ENCODE data around the gene EHMT2.
"Not testable (repeated sequence)": the region's sequence is repeated elsewhere in the genome, so short reads cannot be mapped to it uniquely, and the experiment has no call there.

EHMT2 gene

DNA sequence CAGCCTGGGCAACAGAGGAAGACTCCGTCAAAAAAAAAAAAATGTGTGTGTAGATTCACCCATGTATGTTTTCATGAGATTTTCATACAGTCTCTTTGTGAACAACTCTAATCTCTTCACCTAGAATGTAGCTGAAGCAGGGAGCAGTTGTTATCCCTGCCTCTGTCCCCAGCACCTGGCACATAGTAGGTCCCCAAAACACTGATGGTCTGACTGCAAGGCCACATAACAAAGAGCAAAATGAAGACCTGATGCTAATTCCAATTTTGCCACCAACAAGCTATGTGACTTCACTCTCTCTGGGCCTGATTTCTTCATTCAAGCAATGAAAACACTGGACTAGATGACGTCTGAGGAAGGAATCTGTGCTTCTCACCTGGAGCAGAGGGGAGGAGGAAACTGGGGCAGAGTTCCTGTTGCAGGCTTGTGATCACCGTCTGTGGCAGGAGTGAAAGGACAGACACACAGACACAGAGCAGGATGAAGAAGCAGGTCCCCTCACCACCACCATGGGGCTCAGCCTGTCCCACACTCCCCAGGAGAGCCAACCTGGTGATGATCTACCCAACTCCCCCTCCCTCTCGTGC, 23.3 kb downstream of the EHMT2 start:
- Histone ChIP-seq H3K4me3 (ENCODE audit: insufficient read depth, low read depth, low read length) (no peak overlapping the region), H3K4me1 (ENCODE audit: control insufficient read depth, insufficient read depth, low read length) (peaks cover 8% of the 10 kb centered on the region), H3K27me3 (ENCODE audit: control insufficient read depth, insufficient read depth, low read length, poor library complexity, severe bottlenecking) (no peaks in the 10 kb centered on the region), H3K27ac (ENCODE audit: insufficient read depth, low read depth, low read length, poor library complexity, severe bottlenecking) (no peak overlapping the region), H3K9me3 (ENCODE audit: control insufficient read depth, low read length) (no peaks in the 10 kb centered on the region), H3K36me3 (ENCODE audit: control insufficient read depth, insufficient read depth, low read length) (no peaks in the 10 kb centered on the region)
- WGBS, 2 experiments = 83 to 87% methylated on average over 4 of the region's 4 CpGs

- H3K4me1 ChIP-seq (ENCODE audit: control insufficient read depth, insufficient read depth, low read length) = peaks cover 8% of the 10 kb centered on the region
- WGBS, 2 experiments = 77 to 80% methylated on average over 9 of the region's 9 CpGs
- no peak overlapping the region for H3K4me3 ChIP-seq (ENCODE audit: insufficient read depth, low read depth, low read length)
- no peaks in the 10 kb centered on the region for H3K36me3 ChIP-seq (ENCODE audit: control insufficient read depth, insufficient read depth, low read length)
- no peaks in the 10 kb centered on the region for H3K9me3 ChIP-seq (ENCODE audit: control insufficient read depth, low read length)
- no peak overlapping the region for H3K27ac ChIP-seq (ENCODE audit: insufficient read depth, low read depth, low read length, poor library complexity, severe bottlenecking)
- H3K27me3 ChIP-seq (ENCODE audit: control insufficient read depth, insufficient read depth, low read length, poor library complexity, severe bottlenecking) = no peaks in the 10 kb centered on the region
Observed at GRCh38 chr6:31871046-31871659, 26.3 kb downstream of the EHMT2 start.

GRCh38 chr6:31870385-31870921, 27.0 kb downstream of the EHMT2 start:
- no peak overlapping the region for H3K27ac ChIP-seq (ENCODE audit: insufficient read depth, low read depth, low read length, poor library complexity, severe bottlenecking)
- no peaks in the 10 kb centered on the region for H3K27me3 ChIP-seq (ENCODE audit: control insufficient read depth, insufficient read depth, low read length, poor library complexity, severe bottlenecking)
- H3K4me3 ChIP-seq (ENCODE audit: insufficient read depth, low read depth, low read length) = no peak overlapping the region
- no peaks in the 10 kb centered on the region for H3K36me3 ChIP-seq (ENCODE audit: control insufficient read depth, insufficient read depth, low read length)
- peaks cover 8% of the 10 kb centered on the region for H3K4me1 ChIP-seq (ENCODE audit: control insufficient read depth, insufficient read depth, low read length)
- H3K9me3 ChIP-seq (ENCODE audit: control insufficient read depth, low read length) = no peaks in the 10 kb centered on the region
- 88 to 90% methylated on average over 16 of the region's 16 CpGs for WGBS, 2 experiments

DNA sequence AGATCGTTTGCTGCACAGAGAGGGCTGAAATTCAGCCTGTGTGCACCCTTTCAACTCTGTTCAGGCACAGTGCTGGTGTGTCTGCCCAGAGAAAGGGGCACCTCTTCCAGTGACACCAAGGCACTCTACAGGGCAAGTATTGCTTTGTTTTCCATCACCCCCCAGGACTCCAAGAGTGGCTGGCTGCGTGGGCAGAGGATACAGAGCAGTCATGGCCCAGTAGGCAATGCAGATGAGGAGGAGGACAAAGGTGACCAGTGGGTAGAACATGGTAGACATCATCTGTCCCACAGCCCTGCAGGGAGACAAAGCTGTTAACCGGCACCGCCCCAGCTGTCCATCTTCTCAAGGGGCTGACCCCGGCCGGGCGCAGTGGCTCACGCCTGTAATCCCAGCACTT, 28.2 kb downstream of the EHMT2 start:
- no peak overlapping the region for H3K27ac ChIP-seq (ENCODE audit: insufficient read depth, low read depth, low read length, poor library complexity, severe bottlenecking)
- no peak overlapping the region for H3K4me3 ChIP-seq (ENCODE audit: insufficient read depth, low read depth, low read length)
- H3K36me3 ChIP-seq (ENCODE audit: control insufficient read depth, insufficient read depth, low read length) = no peaks in the 10 kb centered on the region
- no peaks in the 10 kb centered on the region for H3K27me3 ChIP-seq (ENCODE audit: control insufficient read depth, insufficient read depth, low read length, poor library complexity, severe bottlenecking)
- no peaks in the 10 kb centered on the region for H3K9me3 ChIP-seq (ENCODE audit: control insufficient read depth, low read length)
- H3K4me1 ChIP-seq (ENCODE audit: control insufficient read depth, insufficient read depth, low read length) = peaks cover 17% of the 10 kb centered on the region
- WGBS, 2 experiments = 79 to 83% methylated on average over 8 of the region's 8 CpGs

GRCh38 chr6:31868658-31868971, 28.9 kb downstream of the EHMT2 start:
- not testable (repeated sequence) for H3K9me3 ChIP-seq (ENCODE audit: control insufficient read depth, low read length); H3K4me3 ChIP-seq (ENCODE audit: insufficient read depth, low read depth, low read length); H3K27ac ChIP-seq (ENCODE audit: insufficient read depth, low read depth, low read length, poor library complexity, severe bottlenecking); H3K36me3 ChIP-seq (ENCODE audit: control insufficient read depth, insufficient read depth, low read length); H3K27me3 ChIP-seq (ENCODE audit: control insufficient read depth, insufficient read depth, low read length, poor library complexity, severe bottlenecking)
- peaks cover 17% of the 10 kb centered on the region for H3K4me1 ChIP-seq (ENCODE audit: control insufficient read depth, insufficient read depth, low read length)
- 93 to 97% methylated on average over 1 of the region's 1 CpG for WGBS, 2 experiments

DNA sequence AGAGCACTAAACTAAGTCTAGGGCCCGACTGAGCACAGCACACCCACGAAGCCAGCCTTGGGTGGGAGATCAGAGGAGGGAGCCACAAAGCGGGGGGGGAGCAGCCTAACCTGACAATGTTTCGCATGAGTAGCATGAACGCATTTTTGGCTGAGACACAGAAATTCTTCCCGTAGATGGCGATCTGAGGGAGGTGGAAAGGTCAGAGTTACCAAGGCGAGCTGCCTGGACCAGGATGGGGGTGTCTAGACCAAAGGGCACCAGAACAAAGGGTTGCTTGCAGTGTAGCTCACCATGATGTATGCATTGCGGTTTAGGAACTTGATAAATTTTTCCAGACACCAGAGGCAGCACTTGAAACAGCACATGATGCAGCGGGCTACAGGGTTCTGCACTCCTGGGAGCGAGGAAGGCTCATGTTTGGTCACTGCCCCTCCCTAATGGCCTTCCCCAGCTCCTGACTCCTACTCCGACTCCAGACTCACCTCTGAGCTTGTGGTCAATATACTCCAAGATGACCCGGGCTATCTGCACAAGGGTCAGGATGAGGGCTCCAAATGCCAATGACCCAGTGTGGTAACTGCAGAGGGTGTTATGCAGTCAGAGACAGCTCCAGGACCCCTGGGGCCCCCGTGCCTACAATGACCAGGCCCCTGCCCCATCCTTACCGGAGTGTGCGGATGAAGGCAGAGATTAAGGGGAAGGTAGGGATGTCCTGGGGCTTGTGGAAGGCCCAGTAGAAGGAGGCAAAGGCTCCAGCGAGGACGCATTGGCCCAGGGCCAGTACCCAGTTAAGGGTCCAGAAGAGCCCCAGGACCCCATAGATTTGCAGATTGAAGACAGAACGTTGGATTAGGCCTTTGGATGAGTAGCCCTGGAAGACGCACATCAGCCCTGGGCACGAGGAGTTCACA, 32.0 kb downstream of the EHMT2 start:
- Histone ChIP-seq H3K4me1 (ENCODE audit: control insufficient read depth, insufficient read depth, low read length) (peaks cover 9% of the 10 kb centered on the region), H3K27me3 (ENCODE audit: control insufficient read depth, insufficient read depth, low read length, poor library complexity, severe bottlenecking) (no peaks in the 10 kb centered on the region), H3K27ac (ENCODE audit: insufficient read depth, low read depth, low read length, poor library complexity, severe bottlenecking) (no peak overlapping the region), H3K36me3 (ENCODE audit: control insufficient read depth, insufficient read depth, low read length) (no peaks in the 10 kb centered on the region), H3K9me3 (ENCODE audit: control insufficient read depth, low read length) (no peaks in the 10 kb centered on the region), H3K4me3 (ENCODE audit: insufficient read depth, low read depth, low read length) (no peak overlapping the region)
- WGBS, 2 experiments = 87 to 90% methylated on average over 21 of the region's 21 CpGs

DNA sequence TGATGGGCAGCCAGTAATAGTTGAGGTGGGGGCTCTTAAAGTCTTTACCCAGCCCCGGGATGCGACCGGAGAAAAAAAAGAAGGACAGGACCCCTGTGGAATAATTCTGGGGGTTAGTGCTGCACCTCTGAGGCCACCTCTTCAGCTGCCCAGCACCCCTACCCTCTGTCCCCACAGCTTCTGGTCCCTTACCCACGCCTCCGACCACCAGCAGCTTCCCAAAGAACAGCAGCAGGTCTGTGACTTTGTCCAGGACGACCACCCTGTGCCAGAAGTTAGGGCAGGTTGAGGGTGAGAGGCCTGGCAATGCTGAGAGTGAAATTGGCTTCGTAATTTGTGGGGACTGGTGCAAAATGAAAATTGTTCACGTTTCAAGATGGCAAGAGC, 32.7 kb downstream of the EHMT2 start:
- H3K4me1 ChIP-seq (ENCODE audit: control insufficient read depth, insufficient read depth, low read length) = peaks cover 9% of the 10 kb centered on the region
- no peak overlapping the region for H3K27ac ChIP-seq (ENCODE audit: insufficient read depth, low read depth, low read length, poor library complexity, severe bottlenecking)
- no peaks in the 10 kb centered on the region for H3K9me3 ChIP-seq (ENCODE audit: control insufficient read depth, low read length)
- H3K36me3 ChIP-seq (ENCODE audit: control insufficient read depth, insufficient read depth, low read length) = peaks cover 2% of the 10 kb centered on the region
- 88 to 90% methylated on average over 8 of the region's 8 CpGs for WGBS, 2 experiments
- H3K27me3 ChIP-seq (ENCODE audit: control insufficient read depth, insufficient read depth, low read length, poor library complexity, severe bottlenecking) = no peaks in the 10 kb centered on the region
- no peak overlapping the region for H3K4me3 ChIP-seq (ENCODE audit: insufficient read depth, low read depth, low read length)

GRCh38 chr6:31864123-31864562, 33.4 kb downstream of the EHMT2 start:
- H3K9me3 ChIP-seq (ENCODE audit: control insufficient read depth, low read length); H3K4me1 ChIP-seq (ENCODE audit: control insufficient read depth, insufficient read depth, low read length); H3K36me3 ChIP-seq (ENCODE audit: control insufficient read depth, insufficient read depth, low read length); H3K27me3 ChIP-seq (ENCODE audit: control insufficient read depth, insufficient read depth, low read length, poor library complexity, severe bottlenecking): not testable (repeated sequence)
- peak overlapping the region; percentile 91 for H3K27ac ChIP-seq (ENCODE audit: insufficient read depth, low read depth, low read length, poor library complexity, severe bottlenecking)
- WGBS, 2 experiments = 34% methylated on average over 16 of the region's 16 CpGs
- peak overlapping the region; percentile 84 for H3K4me3 ChIP-seq (ENCODE audit: insufficient read depth, low read depth, low read length)

DNA sequence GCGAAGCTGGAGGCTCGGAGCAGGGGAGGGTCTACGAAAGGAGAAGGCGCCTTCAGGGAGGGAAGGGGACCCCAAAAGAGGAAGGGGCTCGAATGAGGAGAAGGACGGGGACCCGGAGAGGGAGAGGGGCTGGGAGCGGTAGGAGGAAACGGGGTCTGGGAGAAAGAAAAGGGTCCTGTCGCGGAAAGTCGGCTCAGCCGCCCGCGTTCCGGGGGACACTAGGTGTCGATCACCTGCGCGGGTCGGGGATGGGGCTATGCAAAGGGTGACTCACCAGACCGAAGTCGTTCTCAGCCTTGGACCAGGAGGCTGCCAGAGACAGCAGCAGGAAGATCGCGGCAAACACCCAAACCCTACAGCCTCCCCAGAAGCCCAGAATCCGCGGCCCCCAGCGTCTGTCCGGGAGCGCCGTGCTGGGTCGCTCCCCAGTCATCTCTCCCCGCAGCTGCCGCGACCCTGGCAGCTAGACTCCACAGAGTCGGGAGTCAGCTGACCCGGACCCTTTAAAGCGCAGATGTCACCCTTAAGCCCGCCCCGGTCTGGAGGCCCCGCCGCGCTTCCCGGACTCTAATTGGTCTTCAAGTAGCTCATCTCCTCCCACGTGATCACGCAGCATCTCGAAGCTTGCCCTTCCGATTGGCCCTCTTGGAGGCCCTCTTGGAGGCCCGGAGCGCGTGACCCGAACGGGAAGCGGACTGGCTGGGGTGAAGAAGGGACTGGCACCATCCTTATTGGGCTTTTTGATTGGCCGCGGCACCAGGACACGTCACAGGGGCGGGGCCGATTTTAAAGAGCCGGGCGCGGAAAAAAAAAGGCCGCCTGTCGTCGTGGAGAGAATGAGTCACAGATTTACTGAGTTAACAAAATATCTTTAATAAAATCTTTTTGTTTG, 34.9 kb downstream of the EHMT2 start, which contains the start of gene NEU1:
Gene NEU1 (minus strand): TSS at position 478 of the 892 bp plus-strand sequence. CDS start 45 bp downstream, at position 433.
- H3K4me3 ChIP-seq (ENCODE audit: insufficient read depth, low read depth, low read length) = peak within 1 kb of the TSS; percentile 84
- 1 to 2% methylated on average over 64 of the region's 64 CpGs for whole genome bisulfite sequencing, 2 experiments
- no peaks in the 10 kb centered on the region for H3K27me3 ChIP-seq (ENCODE audit: control insufficient read depth, insufficient read depth, low read length, poor library complexity, severe bottlenecking)
- no peaks in the 10 kb centered on the region for H3K9me3 ChIP-seq (ENCODE audit: control insufficient read depth, low read length)
- H3K36me3 ChIP-seq (ENCODE audit: control insufficient read depth, insufficient read depth, low read length) = peaks cover 7% of the 10 kb centered on the region
- peaks cover 9% of the 10 kb centered on the region for H3K4me1 ChIP-seq (ENCODE audit: control insufficient read depth, insufficient read depth, low read length)
- peak within 1 kb of the TSS; percentile 91 for H3K27ac ChIP-seq (ENCODE audit: insufficient read depth, low read depth, low read length, poor library complexity, severe bottlenecking)
